Activated CD8-positive, alpha-beta memory T cell treated with anti-CD3 and anti-CD28 coated beads for 24 hours (primary cell): ENCODE data around the gene GUCY2D.

ENCODE experiments used
- DNase-seq: peaks from one replicate; pipeline ENCODE4 v3.0.0-alpha.2; 2020

The GUCY2D gene

GRCh38 chr17:8068736-8069586 is 66.5 kb downstream of the GUCY2D start:
- no peak for DNase-seq

- DNase-seq: no peak
Measured at GRCh38 chr17:8069587-8069860, 67.1 kb downstream of the GUCY2D start.
